ENCODE measurements around the gene HOTAIR. TPM values are rescaled to one million over a fixed set of nuclear protein-coding genes. Genes with fewer than 3 reads are reported as not detected.

The HOTAIR gene
- total and polyA plus RNA-seq, 4 donors = not detected

- Histone ChIP-seq H3K27ac (ENCODE audit: low read depth in 1 of 2, low read length in 2 of 2) (no peak overlapping the region), H3K27me3 (ENCODE audit: control insufficient read depth in 4 of 4, insufficient read depth in 4 of 4, low read length in 3 of 4) (peaks cover 6 to 50% (median 31%) of the 10 kb centered on the region in 4 donors), H3K4me1 (ENCODE audit: control insufficient read depth in 4 of 4, insufficient read depth in 4 of 4, low read length in 3 of 4) (no peaks in the 10 kb centered on the region), H3K4me3 (ENCODE audit: low read depth in 1 of 3, low read length in 3 of 3) (no peak overlapping the region), H3K36me3 (ENCODE audit: control insufficient read depth in 4 of 4, insufficient read depth in 3 of 4, low read depth in 1 of 4, low read length in 3 of 4) (no peaks in the 10 kb centered on the region), H3K9ac (ENCODE audit: low read depth in 1 of 2, low read length in 2 of 2) (no peak overlapping the region), H3K9me3 (ENCODE audit: control insufficient read depth in 4 of 4, low read length in 3 of 4) (peaks cover 0 to 3% (median 0%) of the 10 kb centered on the region in 4 donors)
- 16% methylated on average over 4 of the region's 4 CpGs for WGBS
- no peak for TF ChIP-seq SP1 (IDR thresholded peaks at IDR 0.05)
- no peak for TF ChIP-seq HNF4G (IDR thresholded peaks at IDR 0.05)
- TF ChIP-seq FOXA1 (IDR thresholded peaks at IDR 0.05) = no peak
- no peak for TF ChIP-seq MAX (IDR thresholded peaks at IDR 0.05)
- TF ChIP-seq TAF1 (conservative IDR thresholded peaks at IDR 0.05) = no peak
- TF ChIP-seq, protein P1, sequence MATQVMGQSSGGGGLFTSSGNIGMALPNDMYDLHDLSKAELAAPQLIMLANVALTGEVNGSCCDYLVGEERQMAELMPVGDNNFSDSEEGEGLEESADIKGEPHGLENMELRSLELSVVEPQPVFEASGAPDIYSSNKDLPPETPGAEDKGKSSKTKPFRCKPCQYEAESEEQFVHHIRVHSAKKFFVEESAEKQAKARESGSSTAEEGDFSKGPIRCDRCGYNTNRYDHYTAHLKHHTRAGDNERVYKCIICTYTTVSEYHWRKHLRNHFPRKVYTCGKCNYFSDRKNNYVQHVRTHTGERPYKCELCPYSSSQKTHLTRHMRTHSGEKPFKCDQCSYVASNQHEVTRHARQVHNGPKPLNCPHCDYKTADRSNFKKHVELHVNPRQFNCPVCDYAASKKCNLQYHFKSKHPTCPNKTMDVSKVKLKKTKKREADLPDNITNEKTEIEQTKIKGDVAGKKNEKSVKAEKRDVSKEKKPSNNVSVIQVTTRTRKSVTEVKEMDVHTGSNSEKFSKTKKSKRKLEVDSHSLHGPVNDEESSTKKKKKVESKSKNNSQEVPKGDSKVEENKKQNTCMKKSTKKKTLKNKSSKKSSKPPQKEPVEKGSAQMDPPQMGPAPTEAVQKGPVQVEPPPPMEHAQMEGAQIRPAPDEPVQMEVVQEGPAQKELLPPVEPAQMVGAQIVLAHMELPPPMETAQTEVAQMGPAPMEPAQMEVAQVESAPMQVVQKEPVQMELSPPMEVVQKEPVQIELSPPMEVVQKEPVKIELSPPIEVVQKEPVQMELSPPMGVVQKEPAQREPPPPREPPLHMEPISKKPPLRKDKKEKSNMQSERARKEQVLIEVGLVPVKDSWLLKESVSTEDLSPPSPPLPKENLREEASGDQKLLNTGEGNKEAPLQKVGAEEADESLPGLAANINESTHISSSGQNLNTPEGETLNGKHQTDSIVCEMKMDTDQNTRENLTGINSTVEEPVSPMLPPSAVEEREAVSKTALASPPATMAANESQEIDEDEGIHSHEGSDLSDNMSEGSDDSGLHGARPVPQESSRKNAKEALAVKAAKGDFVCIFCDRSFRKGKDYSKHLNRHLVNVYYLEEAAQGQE (IDR thresholded peaks at IDR 0.05) = no peak
- TF ChIP-seq, protein P2, sequence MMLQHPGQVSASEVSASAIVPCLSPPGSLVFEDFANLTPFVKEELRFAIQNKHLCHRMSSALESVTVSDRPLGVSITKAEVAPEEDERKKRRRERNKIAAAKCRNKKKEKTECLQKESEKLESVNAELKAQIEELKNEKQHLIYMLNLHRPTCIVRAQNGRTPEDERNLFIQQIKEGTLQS (IDR thresholded peaks at IDR 0.05) = no peak
- no peak for TF ChIP-seq CTCF (IDR thresholded peaks at IDR 0.05; ENCODE audit: low read depth, low read length, missing input control)
- no peak for TF ChIP-seq ZBTB33 (IDR thresholded peaks at IDR 0.05)
- no peak for TF ChIP-seq RXRA (IDR thresholded peaks at IDR 0.05)
- no peak for TF ChIP-seq EGR1 (IDR thresholded peaks at IDR 0.05; ENCODE audit: low read depth in 2 of 2)
- TF ChIP-seq NR2F2 (IDR thresholded peaks at IDR 0.05) = no peak
- TF ChIP-seq JUND (IDR thresholded peaks at IDR 0.05) = no peak
- no peak for TF ChIP-seq YY1 (IDR thresholded peaks at IDR 0.05)
- TF ChIP-seq RAD21 (IDR thresholded peaks at IDR 0.05) = no peak
- TF ChIP-seq FOXA2 (IDR thresholded peaks at IDR 0.05) = no peak
- no peak for TF ChIP-seq HNF4A (conservative IDR thresholded peaks at IDR 0.05)
- TF ChIP-seq GABPA (IDR thresholded peaks at IDR 0.05 in 1 of 2, conservative IDR thresholded peaks at IDR 0.05 in 1 of 2) = no peak
- DNase-seq (ENCODE audit: low spot score) = no peak
Observed at GRCh38 chr12:53929527-53929926, 45.2 kb downstream of the HOTAIR start.
